ENCODE results near the gene CCR7.

The CCR7 gene

GRCh38 chr17:40541060-40541872 lies 24.0 kb downstream of the CCR7 start:
- TF ChIP-seq CTCF (IDR thresholded peaks at IDR 0.05; ENCODE audit: control insufficient read depth, extremely low read depth, insufficient read depth): no peak
- DNase-seq (ENCODE audit: low read depth): no peak
- H3K4me3 ChIP-seq (ENCODE audit: low read depth, low read length): no peak overlapping the region

- no peak for DNase-seq (ENCODE audit: low read depth)
- H3K4me3 ChIP-seq (ENCODE audit: low read depth, low read length): no peak overlapping the region
- TF ChIP-seq CTCF (IDR thresholded peaks at IDR 0.05; ENCODE audit: control insufficient read depth, extremely low read depth, insufficient read depth): no peak
These were observed 24.8 kb downstream of the CCR7 start for GRCh38 chr17:40540448-40540847.

GRCh38 chr17:40539711-40540411 lies 25.4 kb downstream of the CCR7 start:
- no peak for DNase-seq (ENCODE audit: low read depth)
- no peak overlapping the region for H3K4me3 ChIP-seq (ENCODE audit: low read depth, low read length)
- no peak for TF ChIP-seq CTCF (IDR thresholded peaks at IDR 0.05; ENCODE audit: control insufficient read depth, extremely low read depth, insufficient read depth)

- no peak for TF ChIP-seq CTCF (IDR thresholded peaks at IDR 0.05; ENCODE audit: control insufficient read depth, extremely low read depth, insufficient read depth)
- H3K4me3 ChIP-seq (ENCODE audit: low read depth, low read length): no peak overlapping the region
- DNase-seq (ENCODE audit: low read depth): no peak
These were observed 26.2 kb downstream of the CCR7 start for GRCh38 chr17:40538936-40539705.

GRCh38 chr17:40538019-40538935 lies 27.0 kb downstream of the CCR7 start:
- H3K4me3 ChIP-seq (ENCODE audit: low read depth, low read length): no peak overlapping the region
- DNase-seq (ENCODE audit: low read depth): no peak
- no peak for TF ChIP-seq CTCF (IDR thresholded peaks at IDR 0.05; ENCODE audit: control insufficient read depth, extremely low read depth, insufficient read depth)

All from LNCaP clone FGC (cell line).